HL-60 (cell line): ENCODE measurements around the gene IQGAP2.

Source experiments
- CTCF ChIP-seq: IDR thresholded peaks from one replicate; pipeline ENCODE4 v1.5.1; 2011; ENCODE audit warnings: low read length, control low read depth, inconsistent platforms; ENCODE audit not compliant: insufficient read depth
- POLR2AphosphoS5 ChIP-seq: IDR thresholded peaks from 2 replicates; pipeline ENCODE4 v1.6.1; 2012; ENCODE audit warnings: low read depth

GRCh38 chr5:76471987-76472334 lies 68.9 kb downstream of the IQGAP2 start:
- TF ChIP-seq CTCF: no peak
- no peak for TF ChIP-seq POLR2AphosphoS5
